PC-9 (cell line): ENCODE data around the gene SART3. TPM values are rescaled to one million over a fixed set of nuclear protein-coding genes. Genes with fewer than 3 reads are reported as not detected.

Experiments used
- BruUV-seq: library from RNA; stranded (reverse); fragments of 400-500 nt; replicated peaks from 2 replicates; lab custom pipeline; 2021; lab: Mats Ljungman, UMichigan
- CTCF ChIA-PET: fragments of 300-600 bp; sonication (Branson Sonifier 250); formaldehyde crosslinking; loops from one replicate; lab custom pipeline; 2022; ENCODE audit warnings: antibody characterized with exemption; lab: Charles Lee
- POLR2A ChIA-PET: fragments of 300-600 bp; sonication (Branson Sonifier 250); formaldehyde crosslinking; loops from one replicate; lab custom pipeline; 2022; ENCODE audit warnings: antibody characterized with exemption; ENCODE audit not compliant: unreplicated experiment; lab: Charles Lee
- DNase-seq, 2 experiments: peaks; one replicate each; pipeline versions ENCODE4 v3.0.0 to v3.0.0-alpha.2; 2015 to 2022; ENCODE audit warnings: mixed read lengths in 1 of 2
- H2AFZ ChIP-seq: fragments of 200-600 bp; sonication (generic); 2 replicates; pipeline ENCODE4 v1.8.1; 2017; ENCODE audit warnings: antibody characterized with exemption
- H3F3A ChIP-seq: fragments of 200-600 bp; sonication (generic); 2 replicates; pipeline ENCODE4 v1.8.1; 2017; ENCODE audit warnings: antibody characterized with exemption, mild to moderate bottlenecking, low read depth; ENCODE audit not compliant: insufficient read depth
- H3K27ac ChIP-seq: fragments of 200-600 bp; sonication (generic); 2 replicates; pipeline ENCODE4 v1.6.1; 2016; ENCODE audit warnings: mixed run types
- H3K27me3 ChIP-seq: fragments of 200-600 bp; sonication (generic); 2 replicates; pipeline ENCODE4 v1.6.1; 2016; ENCODE audit warnings: low read depth, mixed run types; ENCODE audit not compliant: insufficient read depth
- H3K36me3 ChIP-seq: fragments of 200-600 bp; sonication (generic); 2 replicates; pipeline ENCODE4 v1.6.1; 2016; ENCODE audit warnings: low read depth, mixed run types
- H3K4me1 ChIP-seq: fragments of 200-600 bp; sonication (generic); replicated peaks from 2 replicates; pipeline ENCODE4 v1.6.1; 2016; ENCODE audit warnings: mixed run types; ENCODE audit not compliant: insufficient read depth
- H3K4me2 ChIP-seq: fragments of 200-600 bp; sonication (generic); 2 replicates; pipeline ENCODE4 v1.6.1; 2017; ENCODE audit warnings: mixed run types
- H3K4me3 ChIP-seq: fragments of 200-600 bp; sonication (generic); 2 replicates; pipeline ENCODE4 v1.6.1; 2016; ENCODE audit warnings: mixed run types
- H3K79me2 ChIP-seq: fragments of 200-600 bp; sonication (generic); 2 replicates; pipeline ENCODE4 v1.6.1; 2017; ENCODE audit warnings: low read depth, mixed run types
- H3K9me2 ChIP-seq: fragments of 200-600 bp; sonication (generic); 2 replicates; pipeline ENCODE4 v1.8.1; 2017; ENCODE audit warnings: mild to moderate bottlenecking; ENCODE audit not compliant: insufficient read depth
- H3K9me3 ChIP-seq: fragments of 200-600 bp; sonication (generic); 2 replicates; pipeline ENCODE4 v1.8.1; 2016; ENCODE audit warnings: low read depth; ENCODE audit not compliant: insufficient read depth
- H4K20me1 ChIP-seq: fragments of 200-600 bp; sonication (generic); 2 replicates; pipeline ENCODE4 v1.8.1; 2017; ENCODE audit not compliant: insufficient read depth
- EZH2 ChIP-seq: fragments of 200-600 bp; sonication (generic); IDR thresholded peaks from 2 replicates; pipeline ENCODE4 v1.8.0; 2017; ENCODE audit warnings: antibody characterized with exemption, low read depth
- intact Hi-C: fragments of 100-400 bp; cut with micrococcal nuclease; formaldehyde crosslinking; loops from one replicate; pipeline ENCODE4 v1.10.0; 2022; ENCODE audit not compliant: unreplicated experiment
- total RNA-seq: library from RNA; stranded (reverse); gene quantifications from 2 replicates; pipeline ENCODE4 v1.2.3, GENCODE V29; 2021
- TF ChIP-seq, protein P1 (sequence below): fragments of 200-600 bp; sonication (generic); conservative IDR thresholded peaks from 2 replicates; pipeline ENCODE4 v1.6.1; 2017; ENCODE audit warnings: mixed run types, antibody characterized with exemption, mild to moderate bottlenecking, moderate library complexity

SART3 gene
- total RNA-seq, 1 experiment from 2014 or later: 49.3 TPM

DNA sequence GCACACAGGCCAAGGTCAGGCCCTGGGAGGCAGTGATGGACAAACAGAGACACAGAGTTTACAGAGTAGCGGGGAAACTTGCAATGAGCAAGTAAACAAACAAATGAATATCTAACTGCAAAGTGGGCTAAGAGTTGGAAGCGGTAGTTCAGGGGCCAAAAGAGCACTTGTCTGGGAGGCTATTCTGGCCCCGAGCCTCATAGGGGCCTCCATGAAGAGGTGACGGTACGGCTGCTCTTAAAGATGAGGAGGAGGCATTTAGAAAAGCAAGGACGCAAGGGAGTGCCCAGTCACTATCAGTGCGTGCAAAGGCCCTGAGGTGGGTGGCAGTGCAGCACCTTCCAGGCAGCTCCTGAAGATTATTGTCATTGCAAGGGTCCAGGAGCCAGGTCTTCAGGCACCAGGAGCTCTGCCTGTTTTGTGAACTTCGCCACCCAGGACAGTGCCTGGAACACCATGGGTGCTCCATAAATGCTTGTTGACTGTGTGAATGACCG is 41.3 kb upstream of the SART3 start:
- intact Hi-C loops: no loop called here
- no TSS peak for BruUV-seq

GRCh38 chr12:108600702-108601007 is 39.7 kb upstream of the SART3 start:
- CTCF ChIA-PET: no interaction called here

More for the DNA sequence above, 41.3 kb upstream of the SART3 start:
- no peak for TF ChIP-seq EZH2
- TF ChIP-seq, protein P1, sequence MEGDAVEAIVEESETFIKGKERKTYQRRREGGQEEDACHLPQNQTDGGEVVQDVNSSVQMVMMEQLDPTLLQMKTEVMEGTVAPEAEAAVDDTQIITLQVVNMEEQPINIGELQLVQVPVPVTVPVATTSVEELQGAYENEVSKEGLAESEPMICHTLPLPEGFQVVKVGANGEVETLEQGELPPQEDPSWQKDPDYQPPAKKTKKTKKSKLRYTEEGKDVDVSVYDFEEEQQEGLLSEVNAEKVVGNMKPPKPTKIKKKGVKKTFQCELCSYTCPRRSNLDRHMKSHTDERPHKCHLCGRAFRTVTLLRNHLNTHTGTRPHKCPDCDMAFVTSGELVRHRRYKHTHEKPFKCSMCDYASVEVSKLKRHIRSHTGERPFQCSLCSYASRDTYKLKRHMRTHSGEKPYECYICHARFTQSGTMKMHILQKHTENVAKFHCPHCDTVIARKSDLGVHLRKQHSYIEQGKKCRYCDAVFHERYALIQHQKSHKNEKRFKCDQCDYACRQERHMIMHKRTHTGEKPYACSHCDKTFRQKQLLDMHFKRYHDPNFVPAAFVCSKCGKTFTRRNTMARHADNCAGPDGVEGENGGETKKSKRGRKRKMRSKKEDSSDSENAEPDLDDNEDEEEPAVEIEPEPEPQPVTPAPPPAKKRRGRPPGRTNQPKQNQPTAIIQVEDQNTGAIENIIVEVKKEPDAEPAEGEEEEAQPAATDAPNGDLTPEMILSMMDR: no peak
- no peaks in the 10 kb centered on the region for H3K9me2 ChIP-seq
- no peak overlapping the region for H3K27ac ChIP-seq
- CTCF ChIA-PET: no interaction called here
- POLR2A ChIA-PET: no interaction called here
- H3K4me3 ChIP-seq: no peak overlapping the region
- H3K9me3 ChIP-seq: no peaks in the 10 kb centered on the region
- H3K27me3 ChIP-seq: no peaks in the 10 kb centered on the region
- H3K36me3 ChIP-seq: no peaks in the 10 kb centered on the region
- no peaks in the 10 kb centered on the region for H3K79me2 ChIP-seq
- no peaks in the 10 kb centered on the region for H4K20me1 ChIP-seq
- H3F3A ChIP-seq: no peaks in the 10 kb centered on the region
- H3K4me2 ChIP-seq: no peak overlapping the region
- no peaks in the 10 kb centered on the region for H3K4me1 ChIP-seq
- DNase-seq: no peak
- no peak overlapping the region for H2AFZ ChIP-seq

GRCh38 chr12:108599948-108600701 is 39.2 kb upstream of the SART3 start:
- intact Hi-C loops: no loop called here
- Histone ChIP-seq H3K9me2 (no peaks in the 10 kb centered on the region), H4K20me1 (no peaks in the 10 kb centered on the region), H3K4me1 (no peaks in the 10 kb centered on the region), H3K27me3 (no peaks in the 10 kb centered on the region), H3K9me3 (no peaks in the 10 kb centered on the region), H3K36me3 (no peaks in the 10 kb centered on the region), H3K27ac (no peak overlapping the region), H3K79me2 (no peaks in the 10 kb centered on the region), H3F3A (no peaks in the 10 kb centered on the region), H3K4me2 (no peak overlapping the region), H3K4me3 (no peak overlapping the region), H2AFZ (no peak overlapping the region)
- CTCF ChIA-PET: no interaction called here
- POLR2A ChIA-PET: interaction anchor here (0.6 to 0.7 kb wide), 2 partner anchors 33 to 63 kb away, joined by 3 read pairs; partner anchors contain the start of gene SELPLG
- DNase-seq: no peak
- TF ChIP-seq EZH2: no peak
- TF ChIP-seq, protein P1: no peak
- BruUV-seq: no TSS peak

More at GRCh38 chr12:108600702-108601007, 39.7 kb upstream of the SART3 start:
- Histone ChIP-seq H3K79me2 (no peaks in the 10 kb centered on the region), H3K9me2 (no peaks in the 10 kb centered on the region), H3K27ac (no peak overlapping the region), H2AFZ (no peak overlapping the region), H4K20me1 (no peaks in the 10 kb centered on the region), H3K9me3 (no peaks in the 10 kb centered on the region), H3K4me3 (no peak overlapping the region), H3K4me1 (no peaks in the 10 kb centered on the region), H3K4me2 (no peak overlapping the region), H3K27me3 (no peaks in the 10 kb centered on the region), H3K36me3 (no peaks in the 10 kb centered on the region), H3F3A (no peaks in the 10 kb centered on the region)
- intact Hi-C loops: no loop called here
- DNase-seq: no peak
- POLR2A ChIA-PET: interaction anchor here (0.6 to 0.7 kb wide), 2 partner anchors 33 to 62 kb away, joined by 3 read pairs; partner anchors contain the start of gene SELPLG
- TF ChIP-seq EZH2: no peak
- TF ChIP-seq, protein P1: no peak
- no TSS peak for BruUV-seq
